ENCODE measurements around the gene RAPGEFL1.
"Not testable (repeated sequence)": the region's sequence is repeated elsewhere in the genome, so short reads cannot be mapped to it uniquely, and the experiment has no call there.

DNA sequence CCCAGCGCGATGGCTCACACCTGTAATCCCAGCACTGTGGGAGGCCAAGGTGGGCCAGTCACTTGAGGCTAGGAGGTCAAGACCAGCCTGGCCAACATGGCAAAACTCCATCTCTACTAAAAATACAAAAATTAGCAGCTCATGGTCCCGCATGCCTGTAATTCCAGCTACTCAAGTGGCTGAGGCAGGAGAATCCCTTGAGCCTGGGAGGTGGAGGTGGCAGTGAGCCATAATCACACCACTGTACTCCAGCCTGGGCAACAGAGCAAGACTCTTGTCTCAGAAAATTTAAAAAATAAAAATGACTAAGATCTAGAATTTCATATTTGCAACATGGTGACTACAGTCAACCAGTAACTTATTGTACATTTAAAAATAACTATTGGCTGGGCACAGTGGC lies 34.1 kb upstream of the RAPGEFL1 start:
- TF ChIP-seq, protein P1, sequence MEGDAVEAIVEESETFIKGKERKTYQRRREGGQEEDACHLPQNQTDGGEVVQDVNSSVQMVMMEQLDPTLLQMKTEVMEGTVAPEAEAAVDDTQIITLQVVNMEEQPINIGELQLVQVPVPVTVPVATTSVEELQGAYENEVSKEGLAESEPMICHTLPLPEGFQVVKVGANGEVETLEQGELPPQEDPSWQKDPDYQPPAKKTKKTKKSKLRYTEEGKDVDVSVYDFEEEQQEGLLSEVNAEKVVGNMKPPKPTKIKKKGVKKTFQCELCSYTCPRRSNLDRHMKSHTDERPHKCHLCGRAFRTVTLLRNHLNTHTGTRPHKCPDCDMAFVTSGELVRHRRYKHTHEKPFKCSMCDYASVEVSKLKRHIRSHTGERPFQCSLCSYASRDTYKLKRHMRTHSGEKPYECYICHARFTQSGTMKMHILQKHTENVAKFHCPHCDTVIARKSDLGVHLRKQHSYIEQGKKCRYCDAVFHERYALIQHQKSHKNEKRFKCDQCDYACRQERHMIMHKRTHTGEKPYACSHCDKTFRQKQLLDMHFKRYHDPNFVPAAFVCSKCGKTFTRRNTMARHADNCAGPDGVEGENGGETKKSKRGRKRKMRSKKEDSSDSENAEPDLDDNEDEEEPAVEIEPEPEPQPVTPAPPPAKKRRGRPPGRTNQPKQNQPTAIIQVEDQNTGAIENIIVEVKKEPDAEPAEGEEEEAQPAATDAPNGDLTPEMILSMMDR (IDR thresholded peaks at IDR 0.05 in 4 of 5, conservative IDR thresholded peaks at IDR 0.05 in 1 of 5) = not testable (repeated sequence)
- not testable (repeated sequence) for TF ChIP-seq POLR2A (IDR thresholded peaks at IDR 0.05)

Data from gastrocnemius medialis (tissue), 4 donors.